T-helper 17 cell (primary cell): ENCODE results near the gene CENPB. TPM values are rescaled to one million over a fixed set of nuclear protein-coding genes. Genes with fewer than 3 reads are reported as not detected.
A peak's percentile ranks its signal among the peaks of the same experiment; 100 is the strongest.
"Not testable (repeated sequence)": the region's sequence is repeated elsewhere in the genome, so short reads cannot be mapped to it uniquely, and the experiment has no call there.

Experiments
- ATAC-seq: fragments of 150-1000 bp; cut with Tn5 transposase; 2 replicates; pipeline ENCODE4 v1.10.0; 2021; ENCODE audit warnings: mild to moderate bottlenecking, moderate library complexity
- DNase-seq, 3 donors: peaks; one replicate each; pipeline versions ENCODE4 v3.0.0 to v3.0.0-alpha.2; 2020 to 2021
- H3K9me3 ChIP-seq: one replicate; pipeline ENCODE4 v1.7.0; 2013; ENCODE audit warnings: low read length, mild to moderate bottlenecking; ENCODE audit not compliant: control insufficient read depth, poor library complexity, severe bottlenecking
- H3K27ac Mint-ChIP-seq: one replicate; pipeline ENCODE4 v1.8.0; 2022; ENCODE audit warnings: mild to moderate bottlenecking, moderate library complexity, mixed read lengths
- H3K27me3 Mint-ChIP-seq: one replicate; pipeline ENCODE4 v1.8.0; 2022; ENCODE audit warnings: mixed read lengths
- H3K36me3 Mint-ChIP-seq: one replicate; pipeline ENCODE4 v1.8.0; 2022; ENCODE audit warnings: low read depth, mixed read lengths
- H3K4me1 Mint-ChIP-seq: one replicate; pipeline ENCODE4 v1.8.0; 2022; ENCODE audit warnings: mild to moderate bottlenecking, mixed read lengths
- H3K4me3 Mint-ChIP-seq: one replicate; pipeline ENCODE4 v1.8.0; 2022; ENCODE audit warnings: mild to moderate bottlenecking, moderate library complexity, mixed read lengths
- total RNA-seq, 4 donors: library from RNA in 2 of 4; stranded (reverse) in 2 of 4; gene quantifications; one replicate each; pipeline ENCODE4 v1.2.3 and lab custom pipeline; 2022 to 2026

CENPB gene, protein sequence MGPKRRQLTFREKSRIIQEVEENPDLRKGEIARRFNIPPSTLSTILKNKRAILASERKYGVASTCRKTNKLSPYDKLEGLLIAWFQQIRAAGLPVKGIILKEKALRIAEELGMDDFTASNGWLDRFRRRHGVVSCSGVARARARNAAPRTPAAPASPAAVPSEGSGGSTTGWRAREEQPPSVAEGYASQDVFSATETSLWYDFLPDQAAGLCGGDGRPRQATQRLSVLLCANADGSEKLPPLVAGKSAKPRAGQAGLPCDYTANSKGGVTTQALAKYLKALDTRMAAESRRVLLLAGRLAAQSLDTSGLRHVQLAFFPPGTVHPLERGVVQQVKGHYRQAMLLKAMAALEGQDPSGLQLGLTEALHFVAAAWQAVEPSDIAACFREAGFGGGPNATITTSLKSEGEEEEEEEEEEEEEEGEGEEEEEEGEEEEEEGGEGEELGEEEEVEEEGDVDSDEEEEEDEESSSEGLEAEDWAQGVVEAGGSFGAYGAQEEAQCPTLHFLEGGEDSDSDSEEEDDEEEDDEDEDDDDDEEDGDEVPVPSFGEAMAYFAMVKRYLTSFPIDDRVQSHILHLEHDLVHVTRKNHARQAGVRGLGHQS
- 10 to 100 TPM; 36.9 to 40.2 TPM for total RNA-seq
- 49.5 to 93.9 reads per million in 2 donors for total RNA-seq (lab: John Stamatoyannopoulos, UW)

DNA sequence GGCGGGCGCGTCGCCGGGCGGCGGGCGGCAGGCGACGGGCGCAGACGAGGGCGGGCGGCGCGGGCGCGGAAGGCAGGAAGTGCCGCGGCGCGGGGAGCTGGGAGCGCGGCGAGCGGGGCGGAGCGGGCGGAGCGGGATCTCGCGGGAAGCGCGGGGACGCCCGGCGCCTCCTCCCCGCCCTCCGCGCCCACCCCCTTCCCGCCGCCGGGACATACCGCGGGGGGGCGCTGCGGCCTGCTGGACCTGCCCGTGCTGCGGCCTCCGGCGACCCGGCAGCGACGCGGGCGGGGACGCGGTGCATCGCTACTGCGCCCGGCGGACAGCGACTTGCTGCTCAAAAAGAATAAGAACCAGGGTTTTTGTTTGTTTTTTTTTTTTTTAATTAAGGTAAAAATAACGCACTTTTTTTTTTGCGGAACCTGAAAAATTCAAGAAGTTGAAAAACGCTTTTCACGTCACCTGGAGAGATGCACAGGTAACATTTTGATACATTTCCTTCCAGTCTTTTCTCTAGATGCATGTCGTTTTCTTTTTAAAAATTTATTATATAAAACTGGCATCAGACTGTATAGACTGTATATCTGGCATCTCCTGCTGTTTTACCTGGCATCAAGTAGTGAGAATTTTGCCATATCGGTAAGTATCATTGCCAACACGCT lies at the start of gene CENPB:
TSS of gene CENPB (minus strand) at position 76 of the 659 bp plus-strand sequence. CDS start 257 bp downstream, outside the sequence.
- Mint-ChIP-seq H3K27me3 (no peaks in the 10 kb centered on the region), H3K36me3 (no peaks in the 10 kb centered on the region), H3K4me1 (peaks cover 26% of the 10 kb centered on the region), H3K27ac (peak within 1 kb of the TSS; percentile 68), H3K4me3 (peak within 1 kb of the TSS; percentile 87)
- DNase-seq, result peak; percentile 89 to 93 (median 91)
- no peaks in the 10 kb centered on the region for H3K9me3 ChIP-seq
- ATAC-seq, result peak; percentile 92

DNA sequence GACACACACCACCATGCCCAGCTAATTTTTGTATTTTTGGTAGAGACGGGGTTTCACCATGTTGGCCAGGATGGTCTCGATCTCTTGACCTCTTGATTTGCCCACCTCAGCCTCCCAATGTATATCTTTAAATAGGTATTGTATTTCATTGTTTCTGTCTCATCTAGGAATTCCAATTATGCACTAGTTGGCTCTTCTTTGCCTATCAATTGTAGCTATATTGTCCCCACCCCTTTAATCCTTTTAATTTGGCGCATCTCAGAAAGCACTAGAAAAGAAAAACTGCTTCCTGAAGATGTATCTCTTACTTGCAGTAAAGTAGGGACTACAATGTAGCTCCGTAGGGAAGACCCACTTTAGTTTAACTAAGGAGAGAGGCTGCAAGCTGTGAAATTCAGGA lies 49.6 kb upstream of the CENPB start:
- no peaks in the 10 kb centered on the region for H3K9me3 ChIP-seq
- no peak overlapping the region for H3K4me3 Mint-ChIP-seq
- no peak for DNase-seq
- ATAC-seq, result no peak
- peaks cover 5% of the 10 kb centered on the region for H3K4me1 Mint-ChIP-seq
- H3K27me3 Mint-ChIP-seq, result no peaks in the 10 kb centered on the region
- H3K27ac Mint-ChIP-seq, result no peak overlapping the region
- H3K36me3 Mint-ChIP-seq, result peaks cover 2% of the 10 kb centered on the region

DNA sequence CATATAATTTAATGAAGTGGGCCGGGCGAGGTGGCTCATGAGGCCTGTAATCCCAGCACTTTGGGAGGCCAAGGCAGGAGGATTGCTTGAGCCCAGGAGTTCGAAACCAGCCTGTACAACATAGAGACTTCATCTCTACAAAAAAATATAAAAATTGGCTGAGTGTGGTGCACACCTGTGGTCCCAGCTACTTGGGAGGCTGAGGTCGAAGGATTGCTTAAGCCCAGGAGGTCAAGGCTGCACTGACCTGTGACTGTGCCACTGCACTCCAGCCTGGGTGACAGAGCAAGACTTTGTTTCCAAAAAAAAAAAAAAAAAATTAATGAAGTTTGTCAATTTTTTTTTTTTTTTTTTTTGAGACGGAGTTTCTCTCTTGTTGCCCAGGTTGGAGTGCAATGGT lies 43.4 kb upstream of the CENPB start:
- H3K9me3 ChIP-seq, H3K4me1 Mint-ChIP-seq, ATAC-seq, H3K36me3 Mint-ChIP-seq, H3K4me3 Mint-ChIP-seq, DNase-seq, H3K27ac Mint-ChIP-seq, H3K27me3 Mint-ChIP-seq: not testable (repeated sequence)

DNA sequence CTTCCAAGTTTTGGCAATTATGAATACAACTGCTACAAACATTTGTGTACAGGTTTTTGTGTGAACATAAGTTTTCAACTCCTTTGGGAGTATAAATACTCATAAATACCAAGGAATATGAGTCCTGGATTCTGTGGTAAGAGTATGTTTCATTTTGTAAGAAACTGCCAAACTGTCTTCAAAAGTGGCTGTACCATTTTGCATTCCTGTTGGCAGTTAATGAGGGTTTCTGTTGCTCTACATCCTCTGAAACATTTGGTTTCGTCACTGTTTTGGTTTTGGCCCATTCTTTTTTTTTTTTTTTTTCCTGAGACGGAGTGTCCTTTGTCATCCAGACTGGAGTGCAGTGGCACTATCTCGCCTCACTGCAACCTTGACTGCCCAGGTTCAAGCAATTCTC lies 42.3 kb upstream of the CENPB start:
- no peak for ATAC-seq
- Mint-ChIP-seq H3K36me3 (peaks cover 2% of the 10 kb centered on the region), H3K4me1 (peaks cover 2% of the 10 kb centered on the region), H3K27ac (no peak overlapping the region), H3K27me3 (no peaks in the 10 kb centered on the region), H3K4me3 (no peak overlapping the region)
- H3K9me3 ChIP-seq, result no peaks in the 10 kb centered on the region
- no peak for DNase-seq

DNA sequence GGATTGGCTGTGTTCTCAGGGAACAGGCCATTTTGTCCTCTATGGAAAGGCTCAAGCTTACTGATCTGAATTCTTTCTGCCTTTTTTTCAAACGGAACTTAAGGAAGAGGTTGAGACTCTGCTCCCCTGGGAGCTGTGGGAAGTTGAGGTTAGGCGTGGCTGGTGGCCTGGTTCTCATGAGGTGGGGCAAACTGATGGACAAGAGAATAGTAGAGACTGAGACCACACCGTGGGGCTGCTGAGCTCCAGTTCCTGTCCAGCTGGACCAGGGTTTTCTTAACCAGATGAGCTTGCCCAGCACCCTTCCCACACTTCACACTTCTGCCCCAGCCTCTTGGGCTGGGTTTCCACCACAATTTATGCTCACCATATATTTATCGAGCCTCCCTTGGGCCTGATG lies 39.9 kb upstream of the CENPB start:
- Mint-ChIP-seq H3K4me3 (no peak overlapping the region), H3K27me3 (no peaks in the 10 kb centered on the region), H3K36me3 (peaks cover 2% of the 10 kb centered on the region), H3K4me1 (peaks cover 7% of the 10 kb centered on the region), H3K27ac (no peak overlapping the region)
- H3K9me3 ChIP-seq, result no peaks in the 10 kb centered on the region
- ATAC-seq (no peak), DNase-seq (no peak)

DNA sequence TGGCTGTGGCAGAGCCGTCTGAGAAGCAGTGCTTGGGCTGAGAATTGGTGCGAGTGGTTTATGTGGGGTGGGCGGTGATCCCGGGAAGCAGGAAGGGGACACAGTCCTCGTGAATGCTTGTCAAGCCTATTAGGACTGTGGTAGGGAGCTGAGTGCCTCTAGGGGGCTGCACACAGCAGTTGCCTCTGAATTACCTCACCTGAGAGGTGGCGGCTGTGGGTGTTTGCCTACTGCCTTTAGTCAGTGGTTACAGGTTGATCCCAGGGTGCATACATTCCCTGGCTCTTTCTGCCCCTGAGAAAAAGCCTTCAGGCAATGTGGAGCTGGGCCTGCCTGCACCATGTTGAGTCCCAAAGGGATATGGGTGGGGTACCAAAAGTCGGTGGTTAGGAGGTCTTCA lies 39.0 kb upstream of the CENPB start:
- DNase-seq (no peak), ATAC-seq (no peak)
- Mint-ChIP-seq H3K4me3 (no peak overlapping the region), H3K27ac (no peak overlapping the region), H3K27me3 (no peaks in the 10 kb centered on the region), H3K4me1 (peaks cover 10% of the 10 kb centered on the region), H3K36me3 (peaks cover 2% of the 10 kb centered on the region)
- H3K9me3 ChIP-seq, result no peaks in the 10 kb centered on the region

DNA sequence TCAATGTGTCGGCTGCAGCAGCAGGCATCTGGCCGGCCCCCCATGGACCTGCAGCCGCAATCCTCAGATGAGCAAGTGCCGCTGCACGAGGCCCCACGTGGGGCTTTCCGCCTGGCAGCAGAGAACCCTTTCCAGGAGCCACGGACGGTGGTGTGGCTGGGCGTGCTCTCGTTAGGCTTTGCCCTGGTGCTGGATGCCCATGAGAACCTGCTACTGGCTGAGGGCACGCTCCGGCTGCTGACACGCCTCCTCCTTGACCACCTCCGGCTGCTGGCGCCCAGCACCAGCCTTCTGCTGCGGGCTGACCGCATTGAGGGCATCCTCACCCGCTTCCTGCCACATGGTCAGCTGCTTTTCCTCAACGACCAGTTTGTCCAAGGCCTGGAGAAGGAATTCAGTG lies 37.3 kb upstream of the CENPB start:
- H3K27ac Mint-ChIP-seq, result no peak overlapping the region
- ATAC-seq (no peak), DNase-seq (no peak)
- H3K9me3 ChIP-seq, result no peaks in the 10 kb centered on the region
- H3K36me3 Mint-ChIP-seq, result peaks cover 2% of the 10 kb centered on the region
- H3K4me1 Mint-ChIP-seq, result peaks cover 12% of the 10 kb centered on the region
- no peaks in the 10 kb centered on the region for H3K27me3 Mint-ChIP-seq
- no peak overlapping the region for H3K4me3 Mint-ChIP-seq

DNA sequence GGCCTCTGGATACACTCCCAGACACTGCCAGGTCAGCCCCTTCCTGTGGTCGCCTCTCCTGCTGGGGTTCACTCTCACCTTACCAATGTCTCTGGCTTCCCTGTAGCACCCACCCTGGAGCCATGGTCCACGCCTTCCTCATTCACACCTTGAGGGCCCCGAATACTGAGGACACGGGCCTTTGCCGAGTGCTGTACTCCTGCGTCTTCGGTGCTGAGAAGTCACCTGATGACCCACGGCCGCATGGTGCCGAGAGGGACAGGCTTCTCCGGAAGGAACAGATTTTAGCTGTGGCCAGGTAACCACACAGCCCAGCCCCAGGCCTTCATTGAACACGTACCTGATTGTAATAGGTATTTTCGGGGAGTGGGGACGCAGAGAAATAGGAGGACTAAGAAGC lies 35.5 kb upstream of the CENPB start:
- peak overlapping the region; percentile 93 for H3K4me3 Mint-ChIP-seq
- no peaks in the 10 kb centered on the region for H3K9me3 ChIP-seq
- DNase-seq, result no peak
- H3K4me1 Mint-ChIP-seq, result peaks cover 14% of the 10 kb centered on the region
- no peak for ATAC-seq
- H3K27ac Mint-ChIP-seq, result peak overlapping the region; percentile 96
- no peaks in the 10 kb centered on the region for H3K27me3 Mint-ChIP-seq
- peaks cover 2% of the 10 kb centered on the region for H3K36me3 Mint-ChIP-seq

DNA sequence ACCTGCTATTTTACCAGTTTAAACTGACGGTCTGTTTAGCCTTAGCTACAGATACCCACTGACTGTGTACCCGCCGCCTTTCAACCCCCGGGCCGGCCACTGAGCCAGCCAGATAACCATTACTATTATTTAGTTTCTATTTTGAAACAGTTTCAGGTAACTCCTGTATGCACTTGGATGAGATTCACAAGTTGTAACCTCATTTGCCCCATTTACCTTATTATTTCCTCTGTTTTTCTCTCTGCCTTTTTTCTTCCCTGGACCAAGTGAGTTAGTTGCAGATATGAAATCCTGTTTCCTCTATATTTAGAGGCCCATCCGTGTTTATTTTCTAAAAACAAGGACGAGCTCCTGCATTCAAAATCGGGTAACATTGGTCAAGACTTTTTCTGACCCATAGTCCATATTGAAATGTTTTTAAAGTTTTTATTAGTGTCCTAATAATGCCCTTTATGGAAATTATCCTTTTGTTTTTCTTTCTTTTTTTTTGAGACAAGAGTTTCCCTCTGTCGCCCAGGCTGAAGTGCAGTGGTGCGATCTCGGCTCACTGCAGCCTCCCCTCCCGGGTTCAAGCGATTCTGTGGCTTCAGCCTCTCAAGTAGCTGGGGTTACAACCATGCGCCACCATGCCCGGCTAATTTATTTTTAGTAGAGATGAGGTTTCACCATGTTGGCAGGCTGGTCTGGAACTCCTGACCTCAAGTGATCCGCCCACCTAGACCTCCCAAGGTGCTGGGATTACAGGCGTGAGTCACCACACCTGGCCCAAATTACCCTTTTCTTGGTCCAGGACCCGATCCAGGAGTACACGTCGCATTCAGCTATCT lies 34.6 kb upstream of the CENPB start:
- peaks cover 20% of the 10 kb centered on the region for H3K4me1 Mint-ChIP-seq
- H3K9me3 ChIP-seq, result no peaks in the 10 kb centered on the region
- DNase-seq (no peak), ATAC-seq (no peak)
- peak overlapping the region; percentile 93 for H3K4me3 Mint-ChIP-seq
- H3K27me3 Mint-ChIP-seq, result no peaks in the 10 kb centered on the region
- peaks cover 2% of the 10 kb centered on the region for H3K36me3 Mint-ChIP-seq
- peak overlapping the region; percentile 96 for H3K27ac Mint-ChIP-seq

DNA sequence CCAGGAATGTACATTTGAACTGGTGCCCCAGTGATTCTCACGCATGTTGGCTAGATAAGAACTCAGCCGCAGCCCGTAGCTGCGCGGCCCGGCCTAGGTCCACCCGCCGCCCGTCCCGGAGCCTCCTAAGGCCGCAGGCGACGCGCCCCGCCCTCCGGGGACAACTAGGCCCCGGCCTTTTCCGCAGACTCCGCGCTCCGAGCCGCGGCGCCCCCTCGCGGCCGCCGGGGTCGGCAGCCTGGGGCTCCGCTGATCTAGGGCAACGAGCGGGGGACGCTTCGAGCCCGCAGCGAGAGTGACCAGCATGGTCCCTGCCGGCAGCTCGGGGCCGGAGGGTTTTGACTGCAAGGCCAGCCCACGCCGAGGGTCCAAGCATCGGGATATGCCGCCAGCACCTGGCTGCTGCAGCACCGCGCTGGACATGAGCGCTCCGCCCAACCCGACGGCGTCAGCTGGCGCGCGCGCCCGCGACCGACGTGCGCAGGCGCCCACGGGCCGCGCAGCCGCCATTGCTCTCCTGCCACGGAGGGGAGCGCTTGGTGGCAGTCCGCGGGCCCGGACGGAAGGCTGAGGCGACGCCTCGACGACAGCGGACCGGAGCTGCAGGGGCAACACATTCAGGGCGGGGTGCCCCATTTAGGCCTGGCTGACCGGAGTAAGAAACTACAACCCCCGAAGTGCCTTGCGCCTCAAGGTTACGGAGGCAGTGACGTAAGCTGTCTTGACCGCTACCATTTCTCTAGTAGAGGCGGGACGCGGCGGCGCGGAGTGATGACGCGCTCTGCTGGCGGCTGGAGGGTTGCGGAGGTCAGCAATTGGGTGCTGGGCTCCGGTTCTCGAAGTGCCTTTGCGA lies 33.7 kb upstream of the CENPB start, which contains the start of gene AP5S1:
TSS of gene AP5S1 (plus strand) at position 500 of the 853 bp plus-strand sequence. CDS start 1,571 bp downstream, outside the sequence.
- Mint-ChIP-seq H3K36me3 (peaks cover 2% of the 10 kb centered on the region), H3K27ac (peak within 1 kb of the TSS; percentile 96), H3K27me3 (no peaks in the 10 kb centered on the region), H3K4me1 (peaks cover 26% of the 10 kb centered on the region), H3K4me3 (peak within 1 kb of the TSS; percentile 93)
- no peaks in the 10 kb centered on the region for H3K9me3 ChIP-seq
- peak; percentile 81 to 86 (median 83) for DNase-seq
- peak; percentile 90 for ATAC-seq

DNA sequence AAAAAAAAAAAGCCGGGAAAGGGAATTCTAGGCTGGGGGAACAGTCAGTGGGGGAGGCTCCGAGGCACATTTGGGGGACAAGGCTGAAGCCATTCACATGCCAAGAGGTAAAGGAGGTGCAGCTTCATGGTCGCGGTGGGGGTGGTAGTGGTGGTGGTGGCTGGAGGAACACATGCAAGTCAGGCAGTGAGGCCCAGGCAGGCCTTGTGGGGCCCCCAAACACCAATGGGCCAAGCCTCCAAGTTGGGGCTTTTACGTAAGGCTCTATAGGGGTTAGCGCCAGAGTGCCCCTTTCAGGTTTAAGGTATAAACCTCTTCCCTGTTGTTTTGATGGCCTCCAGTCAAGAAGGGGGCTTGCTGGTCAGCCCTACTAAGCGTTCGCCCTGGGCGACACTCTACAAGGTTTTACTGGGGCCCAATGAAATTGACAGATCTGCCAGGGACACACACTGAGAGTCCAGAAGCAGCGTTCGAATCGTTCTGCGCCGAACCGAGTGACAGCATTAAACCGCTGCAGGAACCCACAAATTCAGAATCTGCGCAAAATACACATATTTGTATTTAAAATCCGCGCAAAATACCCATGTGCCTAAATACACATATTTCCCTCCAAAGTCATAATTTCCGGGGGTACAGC lies 33.0 kb upstream of the CENPB start:
- Mint-ChIP-seq H3K4me1 (peaks cover 28% of the 10 kb centered on the region), H3K27ac (peak overlapping the region; percentile 96), H3K36me3 (peaks cover 2% of the 10 kb centered on the region), H3K4me3 (peak overlapping the region; percentile 93), H3K27me3 (no peaks in the 10 kb centered on the region)
- ATAC-seq, result no peak
- H3K9me3 ChIP-seq, result no peaks in the 10 kb centered on the region
- no peak for DNase-seq
